Keratinocyte (primary cell): ENCODE results near the gene ANKMY1. TPM values are rescaled to one million over a fixed set of nuclear protein-coding genes. Genes with fewer than 3 reads are reported as not detected.
"Not testable (repeated sequence)": the region's sequence is repeated elsewhere in the genome, so short reads cannot be mapped to it uniquely, and the experiment has no call there.

ENCODE experiments used
- DNase-seq: peaks from one replicate; pipeline ENCODE4 v3.0.0-alpha.2; 2011; ENCODE audit warnings: low read depth, missing footprints, low spot score
- FAIRE-seq: peaks from 2 replicates; lab custom pipeline; 2011; peaks lifted over from hg19 to GRCh38; lab: Jason Lieb, UNC
- H2AFZ ChIP-seq: 2 replicates; pipeline ENCODE4 v1.6.0; 2012; ENCODE audit warnings: low read length, control low read depth, inconsistent platforms; ENCODE audit not compliant: control insufficient read depth
- H3K27ac ChIP-seq: 2 replicates; pipeline ENCODE4 v1.5.1; 2011; ENCODE audit warnings: low read length; ENCODE audit not compliant: control insufficient read depth, insufficient read depth
- H3K27me3 ChIP-seq: 3 replicates; pipeline ENCODE4 v1.6.0; 2011; ENCODE audit warnings: low read length; ENCODE audit not compliant: control insufficient read depth, insufficient read depth; ENCODE audit errors: extremely low read depth
- H3K36me3 ChIP-seq, 2 experiments: 2 replicates in 1 of 2; 3 replicates in 1 of 2; pipeline ENCODE4 v1.5.1; 2011; ENCODE audit warnings: low read length in 2 of 2, mild to moderate bottlenecking in 1 of 2; ENCODE audit not compliant: control insufficient read depth in 2 of 2, insufficient read depth in 2 of 2; ENCODE audit errors: extremely low read depth in 1 of 2
- H3K4me1 ChIP-seq: 3 replicates; pipeline ENCODE4 v1.5.1; 2011; ENCODE audit warnings: low read length; ENCODE audit not compliant: control insufficient read depth, insufficient read depth; ENCODE audit errors: extremely low read depth
- H3K4me2 ChIP-seq: 3 replicates; pipeline ENCODE4 v1.6.0; 2011; ENCODE audit warnings: low read depth, low read length; ENCODE audit not compliant: control insufficient read depth, insufficient read depth; ENCODE audit errors: extremely low read depth
- H3K4me3 ChIP-seq, 3 experiments: fragments of 200-600 bp in 1 of 3; sonication (generic) in 1 of 3; 2 replicates in 2 of 3; 3 replicates in 1 of 3; pipeline ENCODE4 v1.5.1; 2011 to 2016; ENCODE audit warnings: low read length in 3 of 3, mild to moderate bottlenecking in 3 of 3, control low read depth in 2 of 3, inconsistent platforms in 1 of 3, low read depth in 1 of 3, mixed read lengths in 1 of 3, mixed run types in 1 of 3, moderate library complexity in 1 of 3; ENCODE audit not compliant: control insufficient read depth in 2 of 3, insufficient read depth in 2 of 3; ENCODE audit errors: extremely low read depth in 1 of 3
- H3K79me2 ChIP-seq: 2 replicates; pipeline ENCODE4 v1.6.0; 2012; ENCODE audit warnings: low read length; ENCODE audit not compliant: control insufficient read depth, insufficient read depth
- H3K9ac ChIP-seq: 3 replicates; pipeline ENCODE4 v1.6.0; 2011; ENCODE audit warnings: low read length; ENCODE audit not compliant: control insufficient read depth, insufficient read depth; ENCODE audit errors: extremely low read depth
- H3K9me1 ChIP-seq: 3 replicates; pipeline ENCODE4 v1.6.0; 2011; ENCODE audit warnings: low read length; ENCODE audit not compliant: control insufficient read depth, insufficient read depth; ENCODE audit errors: extremely low read depth
- H3K9me3 ChIP-seq: 2 replicates; pipeline ENCODE4 v1.5.1; 2012; ENCODE audit warnings: low read depth, low read length; ENCODE audit not compliant: control insufficient read depth
- H4K20me1 ChIP-seq: 3 replicates; pipeline ENCODE4 v1.6.0; 2011; ENCODE audit warnings: low read length; ENCODE audit not compliant: control insufficient read depth, insufficient read depth; ENCODE audit errors: extremely low read depth
- EZH2 ChIP-seq: IDR thresholded peaks from one replicate; pipeline ENCODE4 v1.6.1; 2012; ENCODE audit warnings: inconsistent platforms, mild to moderate bottlenecking, low read length, moderate library complexity
- dilution Hi-C: fragments of 300-500 bp; cut with MboI; formaldehyde crosslinking; loops from one replicate; pipeline ENCODE4 v1.7.0; 2020; ENCODE audit warnings: low sequenced_read_pairs; ENCODE audit not compliant: extremely low pct_ligation_motif_present
- polyA plus RNA-seq, 5 experiments: library from polyadenylated mRNA; depleted of rRNA in 3 of 5; stranded (reverse) in 3 of 5; stranded (forward) in 1 of 5; unstranded in 1 of 5; fragments of >200 nt; gene quantifications; 1 replicate in 1 of 5; 2 replicates in 3 of 5; 3 replicates in 1 of 5; pipeline versions ENCODE4 v1.2.1 to v1.2.3, GENCODE V29; 2011 to 2012; ENCODE audit warnings: missing spikeins in 2 of 5, low read depth in 1 of 5, low replicate concordance in 1 of 5
- TF ChIP-seq, protein P1 (sequence below), 3 experiments: IDR thresholded peaks in 1 of 3; conservative IDR thresholded peaks in 1 of 3; optimal IDR thresholded peaks in 1 of 3; 2 replicates in 2 of 3; 3 replicates in 1 of 3; pipeline versions ENCODE3 to v1.5.1; 2011; ENCODE audit warnings: low read length in 3 of 3, mild to moderate bottlenecking in 3 of 3, moderate library complexity in 2 of 3, control low read depth in 1 of 3, inconsistent platforms in 1 of 3; ENCODE audit not compliant: insufficient read depth in 2 of 3; ENCODE audit errors: extremely low read depth in 1 of 3

ANKMY1 gene
- polyA plus RNA-seq, 1 donor (not counting 4 experiments of a cell fraction or from before 2014, with no cell fraction given), result 3.3 TPM

- Histone ChIP-seq H3K4me2 (no peak overlapping the region), H2AFZ (no peak overlapping the region), H4K20me1 (no peaks in the 10 kb centered on the region), H3K9ac (no peak overlapping the region), H3K9me1 (no peaks in the 10 kb centered on the region), H3K27ac (no peak overlapping the region), H3K36me3 (peaks cover 0 to 2% of the 10 kb centered on the region in 2 experiments), H3K27me3 (peaks cover 14% of the 10 kb centered on the region), H3K4me3 (no peak overlapping the region), H3K9me3 (peaks cover 11% of the 10 kb centered on the region), H3K79me2 (no peaks in the 10 kb centered on the region), H3K4me1 (peaks cover 7% of the 10 kb centered on the region)
- no peak for TF ChIP-seq EZH2
- TF ChIP-seq, protein P1, sequence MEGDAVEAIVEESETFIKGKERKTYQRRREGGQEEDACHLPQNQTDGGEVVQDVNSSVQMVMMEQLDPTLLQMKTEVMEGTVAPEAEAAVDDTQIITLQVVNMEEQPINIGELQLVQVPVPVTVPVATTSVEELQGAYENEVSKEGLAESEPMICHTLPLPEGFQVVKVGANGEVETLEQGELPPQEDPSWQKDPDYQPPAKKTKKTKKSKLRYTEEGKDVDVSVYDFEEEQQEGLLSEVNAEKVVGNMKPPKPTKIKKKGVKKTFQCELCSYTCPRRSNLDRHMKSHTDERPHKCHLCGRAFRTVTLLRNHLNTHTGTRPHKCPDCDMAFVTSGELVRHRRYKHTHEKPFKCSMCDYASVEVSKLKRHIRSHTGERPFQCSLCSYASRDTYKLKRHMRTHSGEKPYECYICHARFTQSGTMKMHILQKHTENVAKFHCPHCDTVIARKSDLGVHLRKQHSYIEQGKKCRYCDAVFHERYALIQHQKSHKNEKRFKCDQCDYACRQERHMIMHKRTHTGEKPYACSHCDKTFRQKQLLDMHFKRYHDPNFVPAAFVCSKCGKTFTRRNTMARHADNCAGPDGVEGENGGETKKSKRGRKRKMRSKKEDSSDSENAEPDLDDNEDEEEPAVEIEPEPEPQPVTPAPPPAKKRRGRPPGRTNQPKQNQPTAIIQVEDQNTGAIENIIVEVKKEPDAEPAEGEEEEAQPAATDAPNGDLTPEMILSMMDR (optimal IDR thresholded peaks at IDR 0.05 in 1 of 3, IDR thresholded peaks at IDR 0.05 in 1 of 3, conservative IDR thresholded peaks at IDR 0.05 in 1 of 3; ENCODE audit: extremely low read depth in 1 of 3, insufficient read depth in 2 of 3, low read length in 3 of 3), result no peak
- FAIRE-seq (no peak), DNase-seq (no peak)
- dilution Hi-C loops, result no loop called here
Observed at GRCh38 chr2:240522406-240522805, 35.4 kb downstream of the ANKMY1 start.

- peaks cover 11% of the 10 kb centered on the region for H3K9me3 ChIP-seq
- H3K79me2 ChIP-seq, H3K4me3 ChIP-seq, dilution Hi-C loops, H3K9me1 ChIP-seq, FAIRE-seq, H3K9ac ChIP-seq, H3K27ac ChIP-seq, H3K36me3 ChIP-seq, H3K4me2 ChIP-seq, H4K20me1 ChIP-seq, DNase-seq, H2AFZ ChIP-seq, H3K4me1 ChIP-seq: not testable (repeated sequence)
- H3K27me3 ChIP-seq, result peaks cover 14% of the 10 kb centered on the region
Observed at GRCh38 chr2:240521885-240522284, 35.9 kb downstream of the ANKMY1 start.

GRCh38 chr2:240520974-240521350 lies 36.8 kb downstream of the ANKMY1 start:
- TF ChIP-seq, protein P1 (optimal IDR thresholded peaks at IDR 0.05 in 1 of 3, IDR thresholded peaks at IDR 0.05 in 1 of 3, conservative IDR thresholded peaks at IDR 0.05 in 1 of 3; ENCODE audit: extremely low read depth in 1 of 3, insufficient read depth in 2 of 3, low read length in 3 of 3), result no peak
- TF ChIP-seq EZH2, result no peak
- no peak for FAIRE-seq

More at GRCh38 chr2:240520974-240521350, 36.8 kb downstream of the ANKMY1 start:
- H3K9me3 ChIP-seq, result peaks cover 11% of the 10 kb centered on the region
- no peaks in the 10 kb centered on the region for H4K20me1 ChIP-seq
- no peak for DNase-seq
- H3K36me3 ChIP-seq, result peaks cover 0 to 2% of the 10 kb centered on the region in 2 experiments
- no peak overlapping the region for H3K4me2 ChIP-seq
- H3K4me1 ChIP-seq, result peaks cover 7% of the 10 kb centered on the region
- H3K27me3 ChIP-seq, result peaks cover 14% of the 10 kb centered on the region
- no peak overlapping the region for H2AFZ ChIP-seq
- no peak overlapping the region for H3K9ac ChIP-seq
- H3K9me1 ChIP-seq, result no peaks in the 10 kb centered on the region
- dilution Hi-C loops, result no loop called here
- H3K4me3 ChIP-seq, result no peak overlapping the region
- H3K27ac ChIP-seq, result no peak overlapping the region
- no peaks in the 10 kb centered on the region for H3K79me2 ChIP-seq
